NCI-H146 treated with DMSO at 0.1 percent for 48 hours (cell line): ENCODE results near the gene LCMT1.

ENCODE experiments used
- DNase-seq: peaks from one replicate; lab custom pipeline; 2025; ENCODE audit not compliant: unreplicated experiment; lab: John Stamatoyannopoulos, UW

The LCMT1 gene

GRCh38 chr16:25192096-25192495 lies 80.6 kb downstream of the LCMT1 start:
- no peak for DNase-seq

GRCh38 chr16:25194273-25194878 lies 82.8 kb downstream of the LCMT1 start:
- DNase-seq = no peak

GRCh38 chr16:25198021-25198420 lies 86.5 kb downstream of the LCMT1 start:
- DNase-seq = no peak

GRCh38 chr16:25199457-25199856 lies 87.9 kb downstream of the LCMT1 start:
- no peak for DNase-seq

DNA sequence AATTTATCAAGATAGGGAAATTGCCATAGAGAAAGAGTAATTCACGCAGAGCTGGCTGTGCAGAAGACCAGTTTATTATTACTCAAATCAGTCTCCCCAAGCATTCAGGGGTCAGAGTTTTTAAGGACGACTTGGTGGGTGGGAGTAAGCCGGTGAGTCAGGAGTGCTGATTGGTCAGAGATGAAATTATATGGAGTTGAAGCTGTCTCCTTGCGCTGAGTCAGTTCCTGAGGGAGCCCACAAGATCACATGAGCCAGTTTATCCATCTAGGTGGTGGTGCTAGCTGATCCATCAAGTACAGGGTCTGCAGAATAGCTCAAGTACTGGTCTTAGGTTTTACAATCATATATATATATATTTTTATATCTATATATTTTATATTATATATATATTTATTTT lies 99.2 kb downstream of the LCMT1 start:
- DNase-seq = no peak

DNA sequence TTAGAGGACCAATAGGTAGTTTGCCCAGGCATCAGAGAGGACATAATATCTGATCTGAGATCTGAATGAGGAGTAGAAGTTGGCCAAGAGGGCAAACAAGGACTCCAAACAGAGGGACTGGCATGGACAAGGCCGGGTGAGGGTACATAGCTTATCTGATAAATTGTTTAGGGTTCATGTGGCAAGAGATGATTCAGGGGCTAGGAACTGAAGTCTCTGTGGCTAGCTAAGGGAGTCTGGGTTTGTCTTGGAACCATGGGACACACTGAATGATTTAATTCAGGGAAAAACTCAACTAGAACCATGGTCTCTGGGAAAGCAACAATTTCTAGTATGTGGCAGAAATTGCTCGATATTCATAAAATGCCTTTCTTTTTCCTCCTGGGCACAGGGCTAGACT lies 101.1 kb downstream of the LCMT1 start:
- DNase-seq = no peak

DNA sequence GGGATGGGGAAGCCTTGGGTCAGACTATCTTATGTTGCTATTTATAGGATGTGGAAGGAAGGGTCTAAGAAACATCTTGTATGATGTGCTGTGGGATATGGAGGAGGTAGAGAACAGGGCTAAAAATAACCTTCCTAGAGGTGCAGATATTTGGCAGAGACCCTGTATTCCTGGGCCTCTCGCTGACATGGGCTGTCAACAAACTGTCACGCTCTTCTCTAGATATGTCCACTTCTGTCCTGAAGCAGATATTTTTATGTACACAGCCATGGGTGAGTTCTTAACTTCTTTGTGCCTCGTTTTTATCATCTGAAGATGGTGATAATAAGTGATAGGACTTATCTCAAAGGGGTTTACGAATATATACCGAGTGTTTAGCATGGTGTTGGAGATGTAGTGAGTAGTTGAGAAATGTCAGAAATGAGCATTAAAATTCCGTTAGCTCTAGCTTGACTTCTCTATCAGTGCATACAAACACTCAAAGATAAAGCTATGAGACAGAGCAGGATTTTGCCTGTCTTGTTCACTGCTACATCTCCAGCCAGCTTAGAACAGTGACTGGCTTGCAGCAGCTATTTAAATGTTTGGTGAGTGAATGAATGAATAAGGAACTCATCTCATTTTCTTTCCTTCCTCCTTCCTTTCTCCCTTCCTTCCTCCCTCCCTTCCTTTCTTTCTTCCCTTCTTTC lies 102.3 kb downstream of the LCMT1 start:
- no peak for DNase-seq

- DNase-seq = no peak
Measured at GRCh38 chr16:25217112-25217511, 105.6 kb downstream of the LCMT1 start.

DNA sequence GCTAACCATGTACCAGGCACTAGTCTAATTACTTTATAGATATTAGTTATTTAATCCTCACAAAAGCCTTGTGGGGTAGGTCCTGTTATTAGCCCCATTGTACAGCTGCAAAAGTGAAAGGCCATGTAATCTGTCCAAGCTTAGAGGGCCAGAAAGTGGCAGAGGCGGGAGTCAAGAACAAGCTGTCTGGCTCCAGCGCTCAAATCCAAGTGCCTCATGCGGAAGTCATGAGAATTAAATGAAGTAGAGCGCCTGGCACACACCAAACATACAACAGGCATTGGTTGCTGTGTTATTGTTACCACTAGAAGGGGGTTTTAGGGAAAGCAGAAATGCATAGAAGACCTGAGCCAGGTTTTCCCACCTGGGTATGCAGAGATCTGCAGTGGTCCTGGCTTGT lies 106.4 kb downstream of the LCMT1 start:
- DNase-seq = no peak

GRCh38 chr16:25219070-25219737 lies 107.7 kb downstream of the LCMT1 start:
- DNase-seq = no peak

DNA sequence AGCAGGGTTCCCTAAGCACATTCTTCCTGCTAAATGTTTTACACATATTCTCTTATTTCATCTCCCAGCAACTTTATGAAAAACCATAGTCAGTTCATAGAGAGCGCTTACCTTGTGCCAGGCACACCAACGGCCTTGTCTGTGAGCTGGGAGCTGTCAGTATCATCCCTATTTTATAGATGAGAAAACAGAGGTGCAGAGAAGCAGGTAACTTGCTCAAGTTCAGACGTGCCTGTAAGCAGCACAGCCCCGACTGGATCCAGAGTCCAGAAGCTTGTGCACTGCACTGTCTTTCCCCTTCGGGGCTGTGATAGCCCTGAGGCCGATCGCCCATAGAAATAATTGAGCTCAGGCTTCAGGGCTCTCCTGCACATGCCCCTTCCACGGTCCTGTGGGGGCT lies 111.4 kb downstream of the LCMT1 start:
- DNase-seq = no peak

DNA sequence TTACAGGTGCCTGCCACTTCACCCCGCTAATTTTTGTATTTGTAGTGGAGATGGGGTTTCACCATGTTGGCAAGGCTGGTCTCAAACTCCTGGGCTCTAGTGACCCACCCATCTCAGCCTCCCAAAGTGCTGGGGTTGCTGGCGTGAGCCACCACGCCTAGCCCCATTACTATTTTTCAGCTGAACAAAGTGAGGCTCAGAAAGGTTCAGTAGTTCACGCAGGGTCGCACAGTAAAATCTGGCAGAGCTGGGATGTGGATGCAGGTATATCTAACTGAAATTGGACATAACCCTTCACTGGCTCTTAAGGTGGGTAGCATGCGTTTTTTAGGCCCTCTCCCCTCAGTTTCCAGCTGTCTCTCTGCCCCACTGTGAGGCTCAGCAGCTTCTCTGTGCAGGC lies 112.4 kb downstream of the LCMT1 start:
- no peak for DNase-seq

- no peak for DNase-seq
Measured at GRCh38 chr16:25224731-25225319, 113.3 kb downstream of the LCMT1 start.
